Measurements from ENCODE around the gene COL26A1.

Gene COL26A1

GRCh38 chr7:101536668-101537067, 174.0 kb downstream of the COL26A1 start:
- no peak for DNase-seq

- DNase-seq = no peak
Measured at GRCh38 chr7:101537205-101537604, 174.5 kb downstream of the COL26A1 start.

GRCh38 chr7:101537935-101538595, 175.4 kb downstream of the COL26A1 start:
- no peak for DNase-seq

- no peak for DNase-seq
Measured at GRCh38 chr7:101538596-101539459, 176.2 kb downstream of the COL26A1 start.

GRCh38 chr7:101539784-101540183, 177.1 kb downstream of the COL26A1 start:
- no peak for DNase-seq

- no peak for DNase-seq
Measured at GRCh38 chr7:101542527-101543241, 180.0 kb downstream of the COL26A1 start.

GRCh38 chr7:101543242-101543766, 180.6 kb downstream of the COL26A1 start:
- no peak for DNase-seq

GRCh38 chr7:101543846-101544245, 181.2 kb downstream of the COL26A1 start:
- DNase-seq = no peak

GRCh38 chr7:101545441-101546190, 182.9 kb downstream of the COL26A1 start:
- DNase-seq = no peak

GRCh38 chr7:101546308-101546936, 183.7 kb downstream of the COL26A1 start:
- DNase-seq = no peak

- no peak for DNase-seq
Measured at GRCh38 chr7:101547022-101547915, 184.6 kb downstream of the COL26A1 start.

- DNase-seq = no peak
Measured at GRCh38 chr7:101547916-101548661, 185.4 kb downstream of the COL26A1 start.

- DNase-seq = no peak
Measured at GRCh38 chr7:101549734-101550133, 187.1 kb downstream of the COL26A1 start.

- no peak for DNase-seq
Measured at GRCh38 chr7:101550641-101551541, 188.2 kb downstream of the COL26A1 start.

GRCh38 chr7:101553018-101553770, 190.5 kb downstream of the COL26A1 start:
- no peak for DNase-seq

- no peak for DNase-seq
Measured at GRCh38 chr7:101553771-101554445, 191.2 kb downstream of the COL26A1 start.

- no peak for DNase-seq
Measured at GRCh38 chr7:101554584-101555268, 192.1 kb downstream of the COL26A1 start.
